T-helper 2 cell (primary cell): Measurements from ENCODE around the gene ZNF793.

Experiments
- DNase-seq, 5 experiments: peaks; one replicate each; pipeline versions ENCODE4 v3.0.0 to v3.0.0-alpha.2; 2012 to 2022

Gene ZNF793

GRCh38 chr19:37572203-37572602 lies 65.5 kb downstream of the ZNF793 start:
- no peak for DNase-seq

DNA sequence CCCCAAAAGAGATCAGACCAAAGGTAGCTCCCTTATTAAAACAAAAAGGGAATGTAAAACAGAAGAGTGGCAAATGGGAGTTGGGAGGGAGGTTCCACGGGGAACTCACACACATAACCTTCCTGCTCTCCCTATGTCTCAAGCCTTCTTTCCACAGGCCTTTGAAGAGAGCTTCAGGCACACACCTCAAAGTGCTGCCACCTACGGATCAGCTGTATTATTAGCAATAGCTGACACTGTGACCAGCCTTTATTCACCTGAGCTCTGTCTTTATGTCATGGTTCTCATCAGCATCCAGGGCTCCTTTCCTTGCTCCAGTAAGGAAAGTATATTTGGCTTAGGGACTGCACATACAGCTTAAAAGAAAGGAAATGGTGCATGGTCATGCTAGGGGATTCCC lies 76.6 kb downstream of the ZNF793 start:
- DNase-seq: no peak
